Adrenal gland (tissue), 5 donors: Measurements from ENCODE around the gene RNLS.

Experiments used
- CTCF ChIP-seq, 6 experiments: fragments of 450-650 bp in 4 of 6; fragments of 200-600 bp in 2 of 6; sonication (generic) in 1 of 6; IDR thresholded peaks; 1 replicate in 5 of 6; 2 replicates in 1 of 6; pipeline versions ENCODE4 v1.5.1 to v1.8.0; 2016 to 2021; ENCODE audit warnings: antibody characterized with exemption in 6 of 6, mild to moderate bottlenecking in 2 of 6, moderate library complexity in 1 of 6
- POLR2A ChIP-seq, 2 donors: fragments of 450-650 bp; IDR thresholded peaks; one replicate each; pipeline ENCODE4 v1.6.1; 2017; ENCODE audit warnings: antibody characterized with exemption in 2 of 2, mild to moderate bottlenecking in 2 of 2, moderate library complexity in 1 of 2
- donor health status: DM: no; HTN: no; CAD: no.

- TF ChIP-seq POLR2A (IDR thresholded peaks at IDR 0.05) (no peak), CTCF (IDR thresholded peaks at IDR 0.05) (no peak)
Measured at GRCh38 chr10:88239212-88239611, 343.9 kb downstream of the RNLS start.
